DND-41 (cell line): ENCODE measurements around the gene PRAMEF5.
"Not testable (repeated sequence)": the region's sequence is repeated elsewhere in the genome, so short reads cannot be mapped to it uniquely, and the experiment has no call there.

Source experiments
- ATAC-seq: fragments of 200-7000 bp; cut with Tn5 transposase; 3 replicates; pipeline ENCODE4 v1.9.1; 2021; ENCODE audit warnings: low read depth; ENCODE audit not compliant: insufficient read depth
- DNase-seq: peaks from one replicate; pipeline ENCODE4 v3.0.0-alpha.2; 2020
- H2AFZ ChIP-seq: 2 replicates; pipeline ENCODE4 v1.6.0; 2012; ENCODE audit warnings: low read depth, low read length
- H3K27ac ChIP-seq: 2 replicates; pipeline ENCODE4 v1.5.1; 2012; ENCODE audit warnings: low read length, inconsistent platforms
- H3K27me3 ChIP-seq: fragments of 200-600 bp; sonication (generic); 2 replicates; pipeline ENCODE4 v1.6.0; 2012; ENCODE audit warnings: low read length, mild to moderate bottlenecking, inconsistent platforms; ENCODE audit not compliant: insufficient read depth, poor library complexity
- H3K36me3 ChIP-seq: 2 replicates; pipeline ENCODE4 v1.5.1; 2012; ENCODE audit warnings: low read length, inconsistent platforms; ENCODE audit not compliant: insufficient read depth
- H3K4me1 ChIP-seq: 2 replicates; pipeline ENCODE4 v1.5.1; 2012; ENCODE audit warnings: mild to moderate bottlenecking, low read length; ENCODE audit not compliant: insufficient read depth
- H3K4me2 ChIP-seq: 2 replicates; pipeline ENCODE4 v1.6.0; 2012; ENCODE audit warnings: mild to moderate bottlenecking, moderate library complexity, low read length, inconsistent platforms; ENCODE audit not compliant: insufficient read depth
- H3K4me3 ChIP-seq, 2 experiments: fragments of 200-600 bp in 1 of 2; shearing (Covaris generic) in 1 of 2; 2 replicates each; pipeline ENCODE4 v1.5.1; 2012 to 2016; ENCODE audit warnings: inconsistent platforms in 2 of 2, low read length in 2 of 2, mild to moderate bottlenecking in 2 of 2, low read depth in 1 of 2, moderate library complexity in 1 of 2
- H3K79me2 ChIP-seq: 2 replicates; pipeline ENCODE4 v1.6.0; 2012; ENCODE audit warnings: low read length, inconsistent platforms; ENCODE audit not compliant: insufficient read depth
- H3K9ac ChIP-seq: 2 replicates; pipeline ENCODE4 v1.6.0; 2012; ENCODE audit warnings: low read depth, mild to moderate bottlenecking, inconsistent platforms, low read length, moderate library complexity
- H3K9me3 ChIP-seq: 2 replicates; pipeline ENCODE4 v1.5.1; 2012; ENCODE audit warnings: low read length, moderate library complexity, mild to moderate bottlenecking, inconsistent platforms; ENCODE audit not compliant: insufficient read depth, severe bottlenecking
- H4K20me1 ChIP-seq: 2 replicates; pipeline ENCODE4 v1.6.0; 2012; ENCODE audit warnings: low read length; ENCODE audit not compliant: insufficient read depth
- EZH2 ChIP-seq: IDR thresholded peaks from 3 replicates; pipeline ENCODE4 v1.6.1; 2012; ENCODE audit warnings: borderline replicate concordance, low read depth, mild to moderate bottlenecking, moderate library complexity, low read length, inconsistent platforms; ENCODE audit not compliant: severe bottlenecking
- TF ChIP-seq, protein P1 (sequence below): IDR thresholded peaks from 2 replicates; pipeline ENCODE4 v1.5.1; 2012; ENCODE audit warnings: borderline replicate concordance, low read length, moderate library complexity, mild to moderate bottlenecking; ENCODE audit not compliant: poor library complexity, severe bottlenecking; ENCODE audit errors: extremely low read depth

The PRAMEF5 gene

DNA sequence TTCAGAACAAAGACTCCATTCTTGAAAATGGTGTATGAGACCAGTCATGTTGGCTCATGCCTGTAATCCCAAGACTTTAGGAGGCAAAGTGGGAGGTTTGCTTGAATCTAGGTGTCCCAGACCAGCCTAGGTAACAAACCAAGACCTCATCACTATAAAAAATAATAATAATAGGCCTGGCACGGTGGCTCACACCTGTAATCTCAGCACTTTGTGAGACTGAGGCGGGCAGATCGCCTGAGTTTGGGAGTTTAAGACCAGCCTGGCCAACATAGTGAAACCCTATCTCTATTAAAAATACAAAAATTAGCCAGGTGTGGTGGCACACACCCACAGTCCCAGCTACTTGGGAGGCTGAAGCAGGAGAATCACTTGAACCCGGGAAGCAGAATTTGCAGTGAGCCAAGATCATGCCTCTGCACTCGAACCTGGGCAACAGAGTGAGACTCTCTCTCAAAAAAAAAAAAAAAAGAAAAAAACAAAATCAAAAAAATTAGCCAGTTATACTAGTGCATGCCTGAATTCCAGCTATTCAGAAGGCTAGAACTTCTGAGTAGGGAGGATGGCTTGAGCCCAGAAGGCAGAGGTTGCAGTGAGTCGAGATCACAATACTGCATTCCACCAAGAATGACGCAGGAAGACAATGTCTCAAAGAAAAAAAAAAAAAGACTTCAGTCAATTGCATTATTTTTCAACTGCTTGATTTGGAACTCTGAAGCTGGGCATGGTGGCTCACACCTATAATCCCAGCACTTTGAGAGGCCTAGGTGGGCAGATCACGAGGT lies 26.5 kb upstream of the PRAMEF5 start:
- H3K4me1 ChIP-seq, H3K27ac ChIP-seq, DNase-seq, H3K9me3 ChIP-seq, H3K79me2 ChIP-seq, H3K4me3 ChIP-seq, H4K20me1 ChIP-seq, ATAC-seq, H3K36me3 ChIP-seq, H2AFZ ChIP-seq, H3K4me2 ChIP-seq, H3K9ac ChIP-seq, H3K27me3 ChIP-seq: not testable (repeated sequence)

DNA sequence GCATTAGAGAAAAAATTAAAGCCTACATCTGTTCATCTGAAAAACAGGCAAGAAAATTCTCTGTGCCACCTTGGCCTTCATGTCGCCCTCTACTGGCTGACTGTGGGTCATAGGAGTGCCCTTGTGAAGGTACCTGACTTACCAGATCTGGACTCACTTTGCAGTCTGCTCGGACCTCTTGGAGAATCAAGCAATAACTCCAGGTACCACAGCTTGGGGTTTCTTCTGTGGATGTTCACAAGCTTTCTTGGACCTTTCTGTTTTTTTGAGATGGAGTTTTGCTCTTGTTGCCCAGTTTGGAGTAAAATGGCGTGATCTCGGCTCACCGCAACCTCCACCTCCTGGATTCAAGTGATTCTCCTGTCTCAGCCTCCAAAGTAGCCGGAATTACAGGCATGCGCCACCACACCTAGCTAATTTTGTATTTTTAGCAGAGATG lies 25.6 kb upstream of the PRAMEF5 start:
- peak; percentile 49 for DNase-seq
- no peak overlapping the region for H2AFZ ChIP-seq

GRCh38 chr1:13230096-13230495 lies 23.9 kb upstream of the PRAMEF5 start:
- not testable (repeated sequence) for H3K9ac ChIP-seq, H3K4me1 ChIP-seq, DNase-seq, H3K36me3 ChIP-seq, H3K27me3 ChIP-seq, H2AFZ ChIP-seq, H3K79me2 ChIP-seq, H3K4me2 ChIP-seq, H4K20me1 ChIP-seq, ATAC-seq, H3K4me3 ChIP-seq, H3K27ac ChIP-seq, H3K9me3 ChIP-seq

More for the DNA sequence above, 25.6 kb upstream of the PRAMEF5 start:
- Histone ChIP-seq H3K4me1 (no peaks in the 10 kb centered on the region), H3K36me3 (no peaks in the 10 kb centered on the region), H3K9me3 (no peaks in the 10 kb centered on the region), H4K20me1 (no peaks in the 10 kb centered on the region), H3K27ac (no peak overlapping the region), H3K4me3 (no peak overlapping the region), H3K27me3 (peaks cover 5% of the 10 kb centered on the region), H3K4me2 (no peak overlapping the region), H3K79me2 (no peaks in the 10 kb centered on the region), H3K9ac (no peak overlapping the region)
- TF ChIP-seq EZH2, result no peak
- TF ChIP-seq, protein P1, sequence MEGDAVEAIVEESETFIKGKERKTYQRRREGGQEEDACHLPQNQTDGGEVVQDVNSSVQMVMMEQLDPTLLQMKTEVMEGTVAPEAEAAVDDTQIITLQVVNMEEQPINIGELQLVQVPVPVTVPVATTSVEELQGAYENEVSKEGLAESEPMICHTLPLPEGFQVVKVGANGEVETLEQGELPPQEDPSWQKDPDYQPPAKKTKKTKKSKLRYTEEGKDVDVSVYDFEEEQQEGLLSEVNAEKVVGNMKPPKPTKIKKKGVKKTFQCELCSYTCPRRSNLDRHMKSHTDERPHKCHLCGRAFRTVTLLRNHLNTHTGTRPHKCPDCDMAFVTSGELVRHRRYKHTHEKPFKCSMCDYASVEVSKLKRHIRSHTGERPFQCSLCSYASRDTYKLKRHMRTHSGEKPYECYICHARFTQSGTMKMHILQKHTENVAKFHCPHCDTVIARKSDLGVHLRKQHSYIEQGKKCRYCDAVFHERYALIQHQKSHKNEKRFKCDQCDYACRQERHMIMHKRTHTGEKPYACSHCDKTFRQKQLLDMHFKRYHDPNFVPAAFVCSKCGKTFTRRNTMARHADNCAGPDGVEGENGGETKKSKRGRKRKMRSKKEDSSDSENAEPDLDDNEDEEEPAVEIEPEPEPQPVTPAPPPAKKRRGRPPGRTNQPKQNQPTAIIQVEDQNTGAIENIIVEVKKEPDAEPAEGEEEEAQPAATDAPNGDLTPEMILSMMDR, result peak; percentile 75
- peak; percentile 55; the same call in 2 of the 3 replicates for ATAC-seq

DNA sequence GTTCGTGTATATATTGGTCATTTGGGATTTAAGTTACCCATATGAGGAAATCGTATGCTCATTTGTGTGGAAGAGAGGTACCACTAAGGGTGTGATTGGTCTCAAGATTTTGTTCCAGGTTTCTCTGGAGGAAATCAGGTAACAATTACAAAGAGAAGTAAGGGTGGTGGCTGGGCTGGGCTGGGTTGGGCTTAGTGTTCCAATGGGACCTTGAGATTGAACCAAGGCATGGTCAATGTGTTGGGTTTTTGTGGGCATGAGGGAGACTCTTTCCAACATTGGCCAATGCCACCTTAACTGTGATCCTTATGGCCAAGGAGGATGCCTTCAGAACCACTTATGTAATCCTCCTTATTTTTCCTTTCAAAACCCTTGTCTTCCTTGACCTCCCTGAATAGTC lies 23.4 kb upstream of the PRAMEF5 start:
- H3K79me2 ChIP-seq, H3K27ac ChIP-seq, DNase-seq, H3K27me3 ChIP-seq, H3K36me3 ChIP-seq, H2AFZ ChIP-seq, H4K20me1 ChIP-seq, H3K9ac ChIP-seq, H3K4me3 ChIP-seq, ATAC-seq, H3K4me2 ChIP-seq, H3K9me3 ChIP-seq, H3K4me1 ChIP-seq: not testable (repeated sequence)

DNA sequence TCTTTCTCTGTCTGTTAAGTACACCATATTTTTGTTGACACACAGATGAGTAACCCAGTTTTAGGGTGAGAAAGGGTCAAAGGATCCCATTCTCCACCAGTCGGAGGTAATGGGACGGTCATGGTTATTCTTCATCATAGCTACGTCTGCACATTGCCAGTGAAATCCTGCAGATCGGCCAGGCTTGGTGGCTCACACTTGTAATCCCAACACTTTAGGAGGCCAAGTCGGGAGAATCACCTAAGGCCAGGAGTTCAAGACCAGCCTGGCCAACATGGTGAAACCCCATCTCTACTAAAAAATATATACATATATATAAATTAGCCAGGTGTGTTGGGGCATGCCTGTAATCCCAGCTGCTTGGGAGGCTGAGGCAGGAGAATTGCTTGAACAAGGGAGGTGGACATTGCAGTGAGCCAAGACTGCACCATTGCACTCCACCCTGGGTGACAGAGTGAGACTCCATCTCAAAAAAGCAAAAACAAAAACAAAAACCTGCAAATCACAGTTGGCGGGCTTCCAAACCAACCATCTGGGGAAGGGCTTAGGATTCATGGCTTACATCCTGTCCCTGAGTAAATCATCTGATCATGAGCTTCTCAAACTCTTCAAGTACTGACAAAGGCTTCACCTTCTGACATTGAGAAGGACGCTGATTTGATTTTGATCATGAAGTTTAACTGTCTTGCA lies 22.8 kb upstream of the PRAMEF5 start:
- not testable (repeated sequence) for ATAC-seq, DNase-seq, H3K27ac ChIP-seq

GRCh38 chr1:13232056-13232455 lies 21.9 kb upstream of the PRAMEF5 start:
- not testable (repeated sequence) for H3K27ac ChIP-seq, H3K36me3 ChIP-seq, H2AFZ ChIP-seq, H3K4me1 ChIP-seq, H3K27me3 ChIP-seq, H3K9ac ChIP-seq, ATAC-seq, H3K9me3 ChIP-seq, H4K20me1 ChIP-seq, H3K79me2 ChIP-seq, H3K4me2 ChIP-seq, DNase-seq, H3K4me3 ChIP-seq

More for the DNA sequence above, 22.8 kb upstream of the PRAMEF5 start:
- H3K9me3 ChIP-seq, H3K4me1 ChIP-seq, H4K20me1 ChIP-seq, H3K79me2 ChIP-seq, H2AFZ ChIP-seq, H3K36me3 ChIP-seq, H3K27me3 ChIP-seq, H3K4me2 ChIP-seq, H3K4me3 ChIP-seq, H3K9ac ChIP-seq: not testable (repeated sequence)

GRCh38 chr1:13234057-13234456 lies 19.9 kb upstream of the PRAMEF5 start:
- H3K9ac ChIP-seq, H3K4me1 ChIP-seq, H4K20me1 ChIP-seq, H3K79me2 ChIP-seq, H3K36me3 ChIP-seq, H2AFZ ChIP-seq, H3K27ac ChIP-seq, H3K4me2 ChIP-seq, H3K9me3 ChIP-seq, H3K27me3 ChIP-seq, H3K4me3 ChIP-seq, ATAC-seq, DNase-seq: not testable (repeated sequence)
